GM18505 (cell line): ENCODE measurements around the gene TRMT1.

Source experiments
- ATAC-seq: cut with Tn5 transposase; IDR thresholded peaks from one replicate; pipeline ENCODE4 v1.9.1; 2021; ENCODE audit not compliant: unreplicated experiment
- POLR2A ChIP-seq: IDR thresholded peaks from 4 replicates; pipeline ENCODE4 v1.6.1; 2011; ENCODE audit warnings: borderline replicate concordance; ENCODE audit not compliant: insufficient read depth, insufficient read length; ENCODE audit errors: extremely low read depth

Gene TRMT1

DNA sequence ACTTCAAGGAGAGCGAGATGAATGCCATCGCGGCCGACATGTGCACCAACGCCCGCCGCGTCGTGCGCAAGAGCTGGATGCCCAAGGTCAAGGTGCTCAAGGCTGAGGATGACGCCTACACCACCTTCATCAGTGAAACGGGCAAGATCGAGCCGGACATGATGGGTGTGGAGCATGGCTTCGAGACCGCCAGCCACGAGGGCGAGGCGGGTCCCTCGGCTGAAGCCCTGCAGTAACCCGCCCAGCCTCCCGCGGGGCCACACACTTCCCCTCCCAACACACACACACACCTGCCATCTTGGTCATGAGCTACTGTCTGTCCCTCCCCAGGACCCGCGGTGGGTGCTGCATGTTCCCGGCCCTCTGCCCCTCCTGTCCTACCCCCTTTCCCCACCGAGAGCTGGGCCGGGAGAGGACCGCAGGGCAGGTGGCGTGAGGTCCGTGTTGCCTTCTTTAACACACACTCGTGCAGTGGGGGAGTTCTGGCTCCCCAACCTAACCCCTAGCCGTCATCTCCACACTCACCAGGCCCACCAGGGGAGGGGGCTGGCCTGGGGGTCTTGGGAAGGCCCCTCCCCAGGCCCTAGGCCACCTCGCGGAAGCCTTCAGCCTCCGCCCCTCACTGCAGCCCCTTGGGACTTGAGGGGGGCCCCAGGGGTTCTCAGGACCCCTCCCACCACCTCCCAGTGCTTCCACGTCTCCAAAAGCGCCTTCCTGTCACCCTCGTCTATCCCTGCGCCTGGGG, 21.8 kb upstream of the TRMT1 start:
- no peak for ATAC-seq
- TF ChIP-seq POLR2A = no peak

DNA sequence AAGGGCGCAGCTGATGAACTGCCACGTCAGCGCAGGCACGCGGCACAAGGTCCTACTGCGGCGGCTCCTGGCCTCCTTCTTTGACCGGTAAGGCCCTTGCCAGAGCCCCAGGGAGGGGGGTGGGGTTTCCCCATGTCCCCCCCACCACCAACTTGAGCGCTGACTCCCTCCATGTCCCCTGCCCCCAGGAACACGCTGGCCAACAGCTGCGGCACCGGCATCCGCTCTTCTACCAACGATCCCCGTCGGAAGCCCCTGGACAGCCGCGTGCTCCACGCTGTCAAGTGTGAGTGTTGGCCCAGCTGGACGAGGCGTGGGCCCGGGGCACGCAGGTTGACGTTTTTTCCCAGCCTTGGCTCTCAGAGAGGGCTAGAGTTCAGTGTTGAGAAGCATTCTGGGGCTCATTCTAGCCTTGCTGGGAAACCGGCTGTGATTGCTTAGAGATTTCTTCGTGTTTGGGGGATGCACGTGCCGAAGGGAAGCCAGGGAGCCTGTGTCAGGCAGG, 20.8 kb upstream of the TRMT1 start:
- ATAC-seq = no peak
- no peak for TF ChIP-seq POLR2A

DNA sequence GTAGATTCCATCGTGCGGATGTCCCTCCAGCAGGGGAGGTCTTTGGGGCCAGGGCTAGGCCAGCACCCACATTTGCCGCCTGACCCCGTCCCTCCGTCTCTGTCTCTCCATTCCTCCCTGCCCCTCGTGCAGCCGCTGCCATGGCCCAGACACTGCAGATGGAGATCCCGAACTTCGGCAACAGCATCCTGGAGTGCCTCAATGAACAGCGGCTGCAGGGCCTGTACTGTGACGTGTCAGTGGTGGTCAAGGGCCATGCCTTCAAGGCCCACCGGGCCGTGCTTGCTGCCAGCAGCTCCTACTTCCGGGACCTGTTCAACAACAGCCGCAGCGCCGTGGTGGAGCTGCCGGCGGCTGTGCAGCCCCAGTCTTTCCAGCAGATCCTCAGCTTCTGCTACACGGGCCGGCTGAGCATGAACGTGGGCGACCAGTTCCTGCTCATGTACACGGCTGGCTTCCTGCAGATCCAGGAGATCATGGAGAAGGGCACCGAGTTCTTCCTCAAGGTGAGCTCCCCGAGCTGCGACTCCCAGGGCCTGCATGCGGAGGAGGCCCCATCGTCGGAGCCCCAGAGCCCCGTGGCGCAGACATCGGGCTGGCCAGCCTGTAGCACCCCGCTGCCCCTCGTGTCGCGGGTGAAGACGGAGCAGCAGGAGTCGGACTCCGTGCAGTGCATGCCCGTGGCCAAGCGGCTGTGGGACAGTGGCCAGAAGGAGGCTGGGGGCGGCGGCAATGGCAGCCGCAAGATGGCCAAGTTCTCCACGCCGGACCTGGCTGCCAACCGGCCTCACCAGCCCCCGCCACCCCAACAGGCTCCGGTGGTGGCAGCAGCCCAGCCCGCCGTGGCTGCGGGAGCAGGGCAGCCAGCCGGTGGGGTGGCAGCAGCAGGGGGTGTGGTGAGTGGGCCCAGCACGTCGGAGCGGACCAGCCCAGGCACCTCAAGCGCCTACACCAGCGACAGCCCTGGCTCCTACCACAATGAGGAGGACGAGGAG, 18.8 kb upstream of the TRMT1 start:
- no peak for TF ChIP-seq POLR2A

DNA sequence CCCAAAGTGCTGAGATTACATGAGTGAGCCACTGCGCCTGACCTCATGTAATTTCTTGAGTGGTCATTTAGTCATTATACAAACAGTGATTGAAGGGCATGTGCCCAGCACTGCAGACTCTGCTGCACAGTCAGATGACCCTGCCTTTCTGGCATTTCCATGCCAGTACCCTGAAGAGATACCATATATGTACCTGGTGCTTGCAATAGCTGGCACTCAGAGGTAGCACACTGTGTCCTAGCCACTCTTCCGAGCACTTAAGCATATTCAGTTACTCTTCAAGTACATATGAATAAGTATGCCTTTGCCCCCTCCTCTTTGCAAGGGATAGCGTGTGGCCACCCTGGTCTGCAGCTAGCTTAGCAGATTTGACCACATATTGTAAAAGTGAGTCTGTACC, 18.1 kb upstream of the TRMT1 start:
- no peak for ATAC-seq
- no peak for TF ChIP-seq POLR2A

More for the DNA sequence above, 18.8 kb upstream of the TRMT1 start:
- no peak for ATAC-seq

DNA sequence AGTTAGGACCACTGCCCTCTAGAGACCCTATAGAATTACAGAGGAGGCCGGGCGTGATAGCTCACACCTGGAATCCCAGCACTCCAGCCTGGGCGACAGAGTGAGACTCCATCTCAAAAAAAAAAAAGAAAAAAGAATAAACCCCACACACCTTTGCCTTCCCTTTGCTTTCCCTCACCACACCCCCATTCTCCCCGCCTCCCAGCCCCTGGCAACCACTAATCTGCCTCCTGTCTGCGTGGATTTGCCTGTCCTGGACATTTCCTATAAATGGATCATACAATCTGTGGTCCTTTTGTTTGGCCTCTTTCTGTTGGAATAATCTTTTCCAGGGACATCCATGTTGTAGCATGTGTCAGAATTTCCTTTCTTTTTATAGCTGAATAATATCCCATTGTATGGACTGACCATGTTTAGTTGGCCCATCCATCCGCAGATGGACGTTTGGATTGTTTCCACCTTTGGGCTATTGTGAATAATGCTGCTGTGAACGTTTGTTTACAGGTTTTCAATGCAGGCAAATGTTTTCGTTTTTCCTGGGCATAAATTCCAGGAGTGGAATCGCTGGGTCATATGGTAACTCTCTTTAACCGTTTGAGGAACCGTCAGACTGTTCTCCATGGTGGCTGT, 16.8 kb upstream of the TRMT1 start:
- ATAC-seq = no peak
- no peak for TF ChIP-seq POLR2A

DNA sequence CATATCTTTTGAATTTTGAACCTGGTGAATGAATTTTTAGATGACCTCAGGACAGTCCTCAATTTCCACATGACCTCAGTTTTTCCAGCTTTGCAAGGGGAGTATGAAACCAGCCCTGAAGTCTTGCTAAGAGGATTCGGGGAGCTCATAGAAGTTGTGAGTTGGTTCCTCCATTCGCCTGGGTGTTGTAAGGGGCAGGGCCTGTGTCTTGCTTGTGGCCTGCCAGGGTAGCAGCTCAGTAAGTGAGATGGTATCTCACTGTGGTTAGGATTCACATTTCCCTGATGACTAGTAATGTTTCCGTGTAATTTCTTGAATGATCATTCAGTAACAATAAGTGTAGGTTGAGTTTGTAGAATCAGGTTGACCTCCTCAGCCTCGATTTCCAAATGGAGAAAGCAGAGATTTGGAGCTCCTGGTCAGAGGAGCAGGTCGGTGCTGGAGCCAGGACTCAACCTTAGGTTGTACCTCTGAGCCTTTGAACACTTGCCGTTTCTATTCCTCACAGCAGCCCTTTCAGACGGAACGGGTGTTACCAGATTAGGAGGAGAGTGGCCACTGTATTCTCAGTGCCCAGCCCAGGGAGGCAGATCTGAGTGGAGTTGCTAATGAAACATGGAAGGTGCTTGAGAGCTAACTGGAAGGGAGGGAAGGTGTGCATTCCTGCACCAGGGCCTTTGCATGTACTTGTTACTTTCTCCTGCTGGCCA, 16.1 kb upstream of the TRMT1 start:
- TF ChIP-seq POLR2A = no peak
- no peak for ATAC-seq

DNA sequence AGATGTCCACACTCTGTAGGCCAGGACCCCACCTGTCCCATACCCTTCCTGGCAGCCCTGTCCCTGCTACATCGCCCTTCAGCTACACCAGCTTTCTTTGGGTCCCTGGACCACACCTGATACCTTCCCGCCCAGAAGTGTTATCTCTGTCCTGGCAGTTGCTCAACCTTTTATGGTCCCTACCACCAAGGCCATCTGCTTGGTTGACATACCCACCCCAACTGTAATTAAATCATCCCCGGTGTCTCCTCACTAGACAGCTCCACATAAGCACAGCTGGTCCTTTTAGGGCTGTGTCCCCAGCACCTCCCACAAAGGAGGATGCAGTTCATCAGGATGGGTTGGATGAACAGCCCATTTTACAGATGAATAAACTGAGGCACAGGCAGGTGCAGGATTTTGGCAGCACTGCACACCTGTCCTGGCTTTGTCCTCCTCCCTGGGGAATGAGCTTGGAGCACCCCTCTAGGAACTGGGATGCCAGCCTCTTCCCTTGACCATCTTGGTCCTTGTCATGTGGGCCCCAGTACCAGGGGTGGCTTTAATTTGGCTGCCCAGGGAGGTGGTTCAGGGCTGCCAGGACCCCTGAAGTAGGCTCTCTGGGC, 14.4 kb upstream of the TRMT1 start:
- ATAC-seq = no peak
- TF ChIP-seq POLR2A = no peak

DNA sequence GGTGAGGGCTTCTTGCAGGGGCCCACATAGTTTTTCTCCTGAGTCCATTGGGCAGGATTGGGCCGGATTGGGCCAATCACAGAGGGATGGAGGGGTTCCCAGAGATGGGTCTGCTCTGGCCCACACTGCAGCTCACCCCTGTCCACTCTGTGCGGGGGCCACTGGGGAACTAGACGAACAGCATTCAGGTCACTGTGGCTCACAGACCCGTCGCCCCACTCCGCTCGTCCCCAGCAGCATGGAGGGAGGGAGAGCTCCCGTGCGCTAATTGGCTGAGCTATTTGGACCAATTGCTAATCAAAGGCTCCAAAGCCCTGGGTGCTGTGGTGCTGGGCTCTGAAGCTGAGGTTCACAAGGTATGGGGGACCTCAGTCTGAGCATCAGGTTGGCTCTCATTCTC, 12.8 kb upstream of the TRMT1 start:
- TF ChIP-seq POLR2A = no peak
- ATAC-seq = no peak

DNA sequence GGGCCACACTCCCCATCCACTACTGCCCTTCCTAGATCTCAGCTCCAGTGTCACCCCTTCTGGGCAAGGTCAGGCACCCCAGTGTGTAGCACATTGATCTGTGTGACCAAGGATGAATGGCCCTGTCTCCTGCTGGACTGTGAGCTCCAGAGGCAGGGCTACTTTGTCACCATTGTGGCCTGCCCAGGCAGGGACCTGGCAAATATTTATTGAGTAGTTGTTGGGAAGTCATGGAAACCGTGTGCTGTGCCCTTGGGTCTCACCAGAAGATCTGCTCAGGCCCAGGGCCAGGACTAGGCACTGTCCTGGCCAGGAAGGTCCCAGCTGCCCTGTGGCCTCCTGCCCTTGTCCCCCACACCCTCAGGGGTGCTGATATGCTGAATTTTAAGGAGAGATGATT, 12.0 kb upstream of the TRMT1 start:
- TF ChIP-seq POLR2A = no peak

DNA sequence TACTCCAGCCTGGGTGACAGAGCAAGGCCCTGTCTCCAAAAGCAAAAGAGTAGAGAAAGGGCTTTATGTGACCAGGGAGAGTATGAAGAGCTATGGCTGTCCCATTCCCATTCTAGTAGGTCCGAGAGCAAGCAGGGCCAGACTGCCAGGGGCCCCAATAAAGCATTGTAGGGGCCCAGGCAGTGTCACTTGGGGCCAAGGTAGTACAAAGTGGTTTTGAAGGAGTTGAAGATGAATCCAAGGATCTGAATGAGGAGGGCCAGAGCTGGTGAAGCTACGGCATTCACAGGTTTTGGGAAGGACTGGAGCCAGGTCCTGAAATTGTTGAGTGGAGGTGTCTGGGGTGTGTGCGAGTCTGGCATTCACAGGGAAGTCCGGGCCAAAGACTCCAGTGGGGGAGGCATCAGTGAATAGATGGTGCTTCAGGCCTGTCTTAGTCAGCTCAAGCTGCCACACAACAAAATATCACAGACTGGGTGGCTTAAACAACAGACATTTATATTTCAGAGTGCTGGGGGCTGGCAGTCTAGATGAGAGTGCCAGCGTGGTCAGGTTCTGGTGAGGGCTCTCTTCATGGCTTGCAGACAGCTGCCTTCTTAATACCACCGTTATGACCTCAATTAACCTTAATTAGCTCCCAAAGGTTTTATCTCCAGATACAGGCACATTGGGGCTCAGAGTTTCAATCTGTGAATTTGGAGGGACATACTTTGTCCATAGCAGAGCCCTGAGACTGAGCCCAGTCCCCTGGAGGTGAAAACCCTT, 11.5 kb upstream of the TRMT1 start:
- ATAC-seq = no peak
- TF ChIP-seq POLR2A = no peak

More for the DNA sequence above, 12.0 kb upstream of the TRMT1 start:
- ATAC-seq = no peak

DNA sequence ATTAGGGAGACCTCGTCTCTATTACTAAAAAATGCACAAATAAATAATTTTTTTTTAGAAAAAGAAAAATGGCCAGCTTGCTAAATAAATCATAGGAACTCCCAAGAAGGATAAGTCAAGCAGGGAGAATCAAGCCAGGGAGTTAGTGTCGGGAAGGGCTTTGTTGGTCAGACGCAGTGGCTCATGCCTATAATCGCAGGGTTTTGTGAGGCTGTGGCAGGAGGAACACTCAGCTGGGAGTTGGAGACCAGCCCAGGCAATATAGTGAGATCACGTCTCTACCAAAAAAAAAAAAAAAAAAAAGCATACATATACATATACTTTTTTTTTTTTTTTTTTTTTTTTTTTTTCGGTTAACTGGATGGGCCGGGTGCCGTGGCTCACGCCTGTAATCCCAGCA, 10.5 kb upstream of the TRMT1 start:
- no peak for ATAC-seq
- no peak for TF ChIP-seq POLR2A
